Inflammatory macrophage treated with lipopolysaccharide for 1 hour (primary cell): Measurements from ENCODE around the gene GEMIN5.

Experiments used
- DNase-seq, 2 donors: peaks; one replicate each; pipeline ENCODE4 v3.0.0-alpha.2; 2020 to 2022

Gene GEMIN5

DNA sequence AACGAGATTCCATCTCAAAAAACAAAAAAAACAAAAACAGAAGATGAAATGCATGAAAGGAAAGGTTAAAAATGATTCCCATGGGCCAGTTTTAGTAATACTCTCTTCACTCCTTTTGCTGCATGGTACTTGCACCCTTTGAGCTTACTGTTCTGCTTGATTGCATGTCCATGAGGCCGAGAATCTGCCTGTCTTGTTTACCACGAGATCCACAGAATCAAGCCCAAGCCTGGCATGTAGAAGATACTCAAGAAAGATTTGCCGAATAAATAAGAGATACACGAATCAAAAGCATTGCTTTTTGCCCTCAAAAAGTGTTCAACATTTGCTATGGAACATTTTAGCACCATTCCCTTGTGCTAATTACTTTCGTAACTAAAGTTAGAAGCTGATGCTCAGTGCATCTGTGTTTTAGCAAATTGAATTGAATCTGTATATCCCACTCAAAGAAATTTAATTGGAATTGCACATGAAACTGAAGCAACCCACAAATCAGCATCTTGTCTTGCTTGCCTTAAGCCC is 88.7 kb downstream of the GEMIN5 start:
- no peak for DNase-seq

- no peak for DNase-seq
Measured at GRCh38 chr5:154844809-154845208, 93.2 kb downstream of the GEMIN5 start.

DNA sequence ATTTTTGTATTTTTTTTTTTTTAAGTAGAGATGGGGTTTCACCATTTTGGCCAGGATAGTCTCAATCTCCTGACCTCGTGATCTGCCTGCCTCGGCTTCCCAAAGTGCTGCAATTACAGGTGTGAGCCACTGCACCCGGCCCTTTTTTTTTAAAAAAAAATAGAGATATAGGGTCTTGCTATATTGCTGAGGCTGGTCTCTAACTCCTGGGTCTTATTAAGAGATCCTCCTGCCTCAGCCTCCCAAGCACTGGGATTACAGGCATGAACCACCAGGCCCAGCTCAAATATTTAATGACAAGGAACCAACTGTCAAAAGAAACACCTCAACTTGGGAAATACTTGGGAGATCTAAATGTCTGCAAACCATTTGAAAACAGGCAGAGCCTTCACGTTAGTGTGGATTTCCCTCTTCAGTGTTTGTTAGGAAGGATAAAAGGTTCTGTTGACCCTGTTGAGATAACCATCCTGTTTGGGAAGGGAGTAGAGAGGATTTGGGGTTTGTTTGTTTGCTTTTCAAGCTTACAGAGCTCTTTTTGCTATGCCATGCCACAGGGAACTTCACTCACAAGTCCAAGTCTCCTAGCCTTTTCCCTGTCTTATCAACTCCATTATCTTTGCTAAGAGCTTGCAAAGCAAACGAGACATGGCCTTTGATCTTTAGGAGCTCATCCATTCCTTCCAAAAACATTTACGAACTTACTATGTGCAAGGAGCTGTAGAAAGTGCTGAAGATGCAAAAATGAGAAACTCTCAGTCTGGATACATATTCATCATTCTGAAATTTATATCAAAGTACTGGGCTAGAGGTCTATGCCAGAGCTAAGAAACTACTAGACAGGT is 95.1 kb downstream of the GEMIN5 start:
- no peak for DNase-seq

DNA sequence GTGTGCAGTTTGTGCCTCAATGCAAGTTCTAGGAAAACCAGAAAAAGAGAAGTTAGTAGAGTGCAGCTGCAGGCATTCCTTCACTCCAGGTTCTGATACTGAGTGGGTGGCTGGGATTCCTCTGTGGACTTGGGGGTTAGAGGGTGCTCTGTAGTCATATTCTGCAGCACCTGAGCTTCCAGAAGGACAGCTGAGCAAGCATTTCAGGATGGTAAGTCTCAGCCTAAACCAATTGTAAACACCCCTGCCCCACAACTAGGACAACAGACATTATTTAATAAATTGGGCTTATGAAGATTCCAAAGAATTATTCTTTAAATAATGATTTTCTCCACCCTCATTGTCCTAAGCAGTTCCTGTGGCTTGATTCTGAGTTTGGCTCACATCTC is 96.7 kb downstream of the GEMIN5 start:
- DNase-seq, result no peak

- no peak for DNase-seq
Measured at GRCh38 chr5:154840435-154841272, 97.4 kb downstream of the GEMIN5 start.
